ENCODE results near the gene HSD17B2.

DNA sequence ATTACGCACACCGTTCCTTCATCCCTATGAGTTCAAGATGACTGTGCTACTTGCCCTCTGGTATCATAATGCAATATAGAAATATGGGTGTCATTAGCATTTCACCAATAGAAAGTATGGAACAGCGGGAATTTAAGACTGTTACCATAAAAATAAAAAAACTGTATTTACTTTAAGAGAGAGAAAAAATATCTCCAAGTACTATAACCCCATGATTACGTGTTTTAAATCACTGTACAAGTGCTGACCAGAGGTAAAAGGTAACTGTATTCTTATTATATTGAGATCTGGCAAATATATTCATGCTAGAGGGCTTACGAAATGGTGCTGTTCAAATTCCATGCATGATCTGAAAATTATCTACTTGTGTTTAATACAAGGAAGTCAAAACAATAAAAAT is 29.0 kb upstream of the HSD17B2 start:
- TF ChIP-seq POLR2AphosphoS5 (IDR thresholded peaks at IDR 0.05; ENCODE audit: low read depth, low read length) (no peak), TAF1 (IDR thresholded peaks at IDR 0.05; ENCODE audit: borderline replicate concordance, insufficient read depth, low read length) (no peak)
